SU-DHL-6 (cell line): ENCODE results near the gene SCUBE1.

ENCODE experiments used
- EZH2phosphoT487 ChIP-seq: fragments of 200-600 bp; sonication (generic), shearing (Covaris generic); conservative IDR thresholded peaks from 2 replicates; pipeline ENCODE4 v1.6.1; 2018; ENCODE audit warnings: mild to moderate bottlenecking, antibody characterized with exemption, low read length, moderate library complexity, mixed read lengths
- TF ChIP-seq, protein P1 (sequence below): fragments of 200-600 bp; sonication (generic); IDR thresholded peaks from one replicate; pipeline ENCODE4 v1.5.1; 2017; ENCODE audit warnings: antibody characterized with exemption, mild to moderate bottlenecking, low read length, moderate library complexity; ENCODE audit not compliant: insufficient read depth, poor library complexity, severe bottlenecking

DNA sequence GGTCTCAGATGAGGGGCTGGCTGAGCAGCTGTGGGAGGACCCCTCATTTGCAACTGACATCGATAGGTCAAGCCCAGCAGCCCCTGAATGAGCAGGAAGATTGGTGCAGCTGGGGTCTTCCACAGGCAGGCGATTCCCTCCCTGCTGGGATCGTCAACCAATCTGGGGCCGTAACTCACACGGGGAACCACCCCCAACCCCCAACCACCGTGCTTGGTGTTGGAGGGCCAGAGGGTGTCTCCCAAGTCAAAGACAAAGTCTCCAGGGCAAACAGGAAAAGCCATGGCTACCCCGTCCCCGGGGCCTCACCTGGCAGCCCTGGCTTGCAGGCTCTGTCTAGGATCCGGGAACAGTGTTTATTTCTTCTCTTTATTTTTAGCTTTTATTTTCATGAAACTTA, 26.9 kb upstream of the SCUBE1 start:
- TF ChIP-seq, protein P1, sequence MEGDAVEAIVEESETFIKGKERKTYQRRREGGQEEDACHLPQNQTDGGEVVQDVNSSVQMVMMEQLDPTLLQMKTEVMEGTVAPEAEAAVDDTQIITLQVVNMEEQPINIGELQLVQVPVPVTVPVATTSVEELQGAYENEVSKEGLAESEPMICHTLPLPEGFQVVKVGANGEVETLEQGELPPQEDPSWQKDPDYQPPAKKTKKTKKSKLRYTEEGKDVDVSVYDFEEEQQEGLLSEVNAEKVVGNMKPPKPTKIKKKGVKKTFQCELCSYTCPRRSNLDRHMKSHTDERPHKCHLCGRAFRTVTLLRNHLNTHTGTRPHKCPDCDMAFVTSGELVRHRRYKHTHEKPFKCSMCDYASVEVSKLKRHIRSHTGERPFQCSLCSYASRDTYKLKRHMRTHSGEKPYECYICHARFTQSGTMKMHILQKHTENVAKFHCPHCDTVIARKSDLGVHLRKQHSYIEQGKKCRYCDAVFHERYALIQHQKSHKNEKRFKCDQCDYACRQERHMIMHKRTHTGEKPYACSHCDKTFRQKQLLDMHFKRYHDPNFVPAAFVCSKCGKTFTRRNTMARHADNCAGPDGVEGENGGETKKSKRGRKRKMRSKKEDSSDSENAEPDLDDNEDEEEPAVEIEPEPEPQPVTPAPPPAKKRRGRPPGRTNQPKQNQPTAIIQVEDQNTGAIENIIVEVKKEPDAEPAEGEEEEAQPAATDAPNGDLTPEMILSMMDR, result no peak
- TF ChIP-seq EZH2phosphoT487, result no peak
